Ectodermal cell (in vitro differentiated cells): ENCODE measurements around the gene SH2D2A.

Experiments used
- H3K27ac ChIP-seq: 2 replicates; pipeline ENCODE4 v1.7.0; 2013; ENCODE audit warnings: mild to moderate bottlenecking, low read depth, low read length; ENCODE audit not compliant: insufficient read depth, poor library complexity, severe bottlenecking
- H3K27me3 ChIP-seq: 2 replicates; pipeline ENCODE4 v1.7.0; 2013; ENCODE audit warnings: mild to moderate bottlenecking, low read length; ENCODE audit not compliant: insufficient read depth, control insufficient read depth, poor library complexity, severe bottlenecking
- H3K36me3 ChIP-seq: one replicate; pipeline ENCODE4 v1.7.0; 2013; ENCODE audit warnings: low read length; ENCODE audit not compliant: control insufficient read depth, insufficient read depth
- H3K4me1 ChIP-seq: one replicate; pipeline ENCODE4 v1.7.0; 2013; ENCODE audit warnings: low read length; ENCODE audit not compliant: control insufficient read depth, insufficient read depth
- H3K4me3 ChIP-seq: 2 replicates; pipeline ENCODE4 v1.7.0; 2013; ENCODE audit warnings: low read depth, low read length, control low read depth; ENCODE audit not compliant: insufficient read depth
- H3K9me3 ChIP-seq: 2 replicates; pipeline ENCODE4 v1.7.0; 2013; ENCODE audit warnings: mild to moderate bottlenecking, low read length, moderate library complexity; ENCODE audit not compliant: control insufficient read depth
- WGBS, 2 experiments: methylation state at CpG; one replicate each; pipeline ENCODE4 v1.1.7; 2013; ENCODE audit warnings: missing lambda C conversion rate in 2 of 2; 5-methylcytosine and 5-hydroxymethylcytosine counted together

Gene SH2D2A

GRCh38 chr1:156840898-156841279 is 24.2 kb upstream of the SH2D2A start:
- H3K4me3 ChIP-seq, result no peak overlapping the region
- WGBS, 2 experiments, result 86 to 88% methylated on average over 14 of the region's 14 CpGs
- H3K4me1 ChIP-seq, result peaks cover 21% of the 10 kb centered on the region
- H3K36me3 ChIP-seq, result no peaks in the 10 kb centered on the region
- H3K27ac ChIP-seq, result no peak overlapping the region
- H3K27me3 ChIP-seq, result peaks cover 50% of the 10 kb centered on the region
- no peaks in the 10 kb centered on the region for H3K9me3 ChIP-seq

GRCh38 chr1:156840186-156840897 is 23.7 kb upstream of the SH2D2A start:
- H3K36me3 ChIP-seq, result no peaks in the 10 kb centered on the region
- H3K27ac ChIP-seq, result no peak overlapping the region
- peaks cover 45% of the 10 kb centered on the region for H3K27me3 ChIP-seq
- no peaks in the 10 kb centered on the region for H3K9me3 ChIP-seq
- peaks cover 21% of the 10 kb centered on the region for H3K4me1 ChIP-seq
- no peak overlapping the region for H3K4me3 ChIP-seq
- 75 to 79% methylated on average over 8 of the region's 8 CpGs for WGBS, 2 experiments

- Histone ChIP-seq H3K4me3 (no peak overlapping the region), H3K27me3 (peaks cover 37% of the 10 kb centered on the region), H3K36me3 (no peaks in the 10 kb centered on the region), H3K27ac (no peak overlapping the region), H3K9me3 (no peaks in the 10 kb centered on the region), H3K4me1 (peaks cover 15% of the 10 kb centered on the region)
- 29 to 32% methylated on average over 9 of the region's 9 CpGs for WGBS, 2 experiments
These were observed 22.9 kb upstream of the SH2D2A start for GRCh38 chr1:156839426-156840109.

- Histone ChIP-seq H3K36me3 (no peaks in the 10 kb centered on the region), H3K4me1 (peaks cover 15% of the 10 kb centered on the region), H3K4me3 (no peak overlapping the region), H3K27me3 (peaks cover 31% of the 10 kb centered on the region), H3K27ac (no peak overlapping the region), H3K9me3 (no peaks in the 10 kb centered on the region)
- WGBS, 2 experiments, result 33 to 36% methylated on average over 7 of the region's 7 CpGs
These were observed 22.3 kb upstream of the SH2D2A start for GRCh38 chr1:156838972-156839371.

- H3K9me3 ChIP-seq, result no peaks in the 10 kb centered on the region
- peaks cover 15% of the 10 kb centered on the region for H3K4me1 ChIP-seq
- WGBS, 2 experiments, result 88 to 93% methylated on average over 4 of the region's 4 CpGs
- no peak overlapping the region for H3K4me3 ChIP-seq
- H3K36me3 ChIP-seq, result no peaks in the 10 kb centered on the region
- peaks cover 11% of the 10 kb centered on the region for H3K27me3 ChIP-seq
- H3K27ac ChIP-seq, result no peak overlapping the region
These were observed 20.2 kb upstream of the SH2D2A start for GRCh38 chr1:156836892-156837291.

- H3K4me3 ChIP-seq, result no peak overlapping the region
- H3K4me1 ChIP-seq, result peaks cover 15% of the 10 kb centered on the region
- H3K9me3 ChIP-seq, result no peaks in the 10 kb centered on the region
- no peaks in the 10 kb centered on the region for H3K36me3 ChIP-seq
- WGBS, 2 experiments, result 77% methylated on average over 5 of the region's 5 CpGs
- no peak overlapping the region for H3K27ac ChIP-seq
- H3K27me3 ChIP-seq, result peaks cover 8% of the 10 kb centered on the region
These were observed 19.5 kb upstream of the SH2D2A start for GRCh38 chr1:156836041-156836654.

- Histone ChIP-seq H3K4me1 (peaks cover 5% of the 10 kb centered on the region), H3K27ac (no peak overlapping the region), H3K27me3 (peaks cover 9% of the 10 kb centered on the region), H3K9me3 (no peaks in the 10 kb centered on the region), H3K4me3 (no peak overlapping the region), H3K36me3 (no peaks in the 10 kb centered on the region)
- WGBS, 2 experiments, result 83 to 89% methylated on average over 3 of the region's 3 CpGs
These were observed 17.7 kb upstream of the SH2D2A start for GRCh38 chr1:156834322-156834721.

- no peaks in the 10 kb centered on the region for H3K4me1 ChIP-seq
- H3K36me3 ChIP-seq, result no peaks in the 10 kb centered on the region
- no peak overlapping the region for H3K4me3 ChIP-seq
- H3K9me3 ChIP-seq, result no peaks in the 10 kb centered on the region
- WGBS, 2 experiments, result 71 to 81% methylated on average over 2 of the region's 2 CpGs
- H3K27ac ChIP-seq, result no peak overlapping the region
- H3K27me3 ChIP-seq, result peaks cover 9% of the 10 kb centered on the region
These were observed 17.0 kb upstream of the SH2D2A start for GRCh38 chr1:156833603-156834002.

- H3K27me3 ChIP-seq, result peaks cover 9% of the 10 kb centered on the region
- H3K4me3 ChIP-seq, result no peak overlapping the region
- 64 to 79% methylated on average over 5 of the region's 5 CpGs for WGBS, 2 experiments
- no peaks in the 10 kb centered on the region for H3K4me1 ChIP-seq
- H3K36me3 ChIP-seq, result no peaks in the 10 kb centered on the region
- H3K9me3 ChIP-seq, result no peaks in the 10 kb centered on the region
- H3K27ac ChIP-seq, result no peak overlapping the region
These were observed 15.8 kb upstream of the SH2D2A start for GRCh38 chr1:156832434-156832833.

GRCh38 chr1:156828400-156829124 is 11.9 kb upstream of the SH2D2A start:
- H3K4me1 ChIP-seq, result no peaks in the 10 kb centered on the region
- no peaks in the 10 kb centered on the region for H3K9me3 ChIP-seq
- H3K27me3 ChIP-seq, result peaks cover 5% of the 10 kb centered on the region
- no peaks in the 10 kb centered on the region for H3K36me3 ChIP-seq
- WGBS, 2 experiments, result 72 to 76% methylated on average over 18 of the region's 18 CpGs
- H3K4me3 ChIP-seq, result no peak overlapping the region
- no peak overlapping the region for H3K27ac ChIP-seq
